ENCODE data around the gene SKAP1.

DNA sequence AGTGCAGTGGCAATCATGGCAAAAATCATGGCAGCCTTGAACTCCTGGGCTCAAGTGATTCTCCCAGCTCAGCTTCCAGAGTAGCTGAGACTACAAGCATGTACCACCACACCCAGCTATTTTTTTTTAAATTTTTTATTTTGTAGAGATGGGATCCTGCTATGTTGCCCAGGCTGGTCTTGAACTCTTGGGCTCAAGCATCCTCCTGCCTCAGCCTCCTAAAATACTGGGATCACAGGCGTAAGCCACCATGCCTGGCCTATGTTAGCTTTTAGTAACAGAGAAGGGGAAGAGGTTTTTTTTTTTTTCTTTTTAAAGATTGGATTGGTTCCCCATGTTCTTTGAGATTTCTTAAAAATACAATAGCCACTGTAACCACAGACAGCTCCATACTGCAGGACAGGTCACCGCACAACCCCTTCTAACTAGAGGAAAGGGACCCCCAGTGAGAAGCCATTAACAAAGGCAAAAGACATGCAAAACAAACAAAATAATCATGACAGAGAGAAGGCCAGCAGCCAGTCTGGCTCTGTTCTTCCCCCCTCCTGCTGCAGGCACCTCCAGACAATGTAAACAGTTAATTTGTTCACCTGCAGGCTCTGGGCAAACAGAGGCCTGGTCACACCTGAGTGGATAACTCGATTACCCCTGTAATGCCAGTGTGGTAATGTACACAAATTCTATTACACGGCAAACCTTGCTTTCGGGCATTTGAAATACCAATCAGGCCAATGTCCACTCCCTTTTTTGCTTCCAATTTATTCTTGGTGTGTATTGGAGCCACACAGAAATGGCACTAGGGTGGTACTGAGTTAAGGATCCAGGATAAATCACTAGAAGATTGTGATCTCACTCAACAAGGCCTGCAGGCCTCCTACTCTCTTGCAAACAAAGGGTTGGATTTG lies 269.6 kb downstream of the SKAP1 start:
- no peak for TF ChIP-seq POLR2A (IDR thresholded peaks at IDR 0.05)
- TF ChIP-seq, protein P1, sequence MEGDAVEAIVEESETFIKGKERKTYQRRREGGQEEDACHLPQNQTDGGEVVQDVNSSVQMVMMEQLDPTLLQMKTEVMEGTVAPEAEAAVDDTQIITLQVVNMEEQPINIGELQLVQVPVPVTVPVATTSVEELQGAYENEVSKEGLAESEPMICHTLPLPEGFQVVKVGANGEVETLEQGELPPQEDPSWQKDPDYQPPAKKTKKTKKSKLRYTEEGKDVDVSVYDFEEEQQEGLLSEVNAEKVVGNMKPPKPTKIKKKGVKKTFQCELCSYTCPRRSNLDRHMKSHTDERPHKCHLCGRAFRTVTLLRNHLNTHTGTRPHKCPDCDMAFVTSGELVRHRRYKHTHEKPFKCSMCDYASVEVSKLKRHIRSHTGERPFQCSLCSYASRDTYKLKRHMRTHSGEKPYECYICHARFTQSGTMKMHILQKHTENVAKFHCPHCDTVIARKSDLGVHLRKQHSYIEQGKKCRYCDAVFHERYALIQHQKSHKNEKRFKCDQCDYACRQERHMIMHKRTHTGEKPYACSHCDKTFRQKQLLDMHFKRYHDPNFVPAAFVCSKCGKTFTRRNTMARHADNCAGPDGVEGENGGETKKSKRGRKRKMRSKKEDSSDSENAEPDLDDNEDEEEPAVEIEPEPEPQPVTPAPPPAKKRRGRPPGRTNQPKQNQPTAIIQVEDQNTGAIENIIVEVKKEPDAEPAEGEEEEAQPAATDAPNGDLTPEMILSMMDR (IDR thresholded peaks at IDR 0.05) = no peak

Measured in upper lobe of left lung (tissue), 4 donors.